Measurements from ENCODE around the gene ADISSP. TPM values are rescaled to one million over a fixed set of nuclear protein-coding genes. Genes with fewer than 3 reads are reported as not detected.
A peak's percentile ranks its signal among the peaks of the same experiment; 100 is the strongest.

ADISSP gene
- total and polyA plus RNA-seq, 2 of the 13 experiments (the other 11 are each of a cell fraction or from before 2014, with no cell fraction given), result 38.3 to 90.6 TPM

- peak; percentile 60 to 70; a peak in 3 of 4 replicates for TF ChIP-seq EP300 (IDR thresholded peaks at IDR 0.05; ENCODE audit: low read depth in 2 of 2, low read length in 2 of 2)
- peak; percentile 84 for TF ChIP-seq EP300 (CRISPR knock-in tag; IDR thresholded peaks at IDR 0.05; ENCODE audit: borderline replicate concordance)
- peak; percentile 88 for TF ChIP-seq KLF9 (CRISPR knock-in tag; IDR thresholded peaks at IDR 0.05; ENCODE audit: low read depth)
- TF ChIP-seq SRF (IDR thresholded peaks at IDR 0.05; ENCODE audit: low read depth, low read length), result no peak
- TF ChIP-seq ZNF781 (CRISPR knock-in tag; IDR thresholded peaks at IDR 0.05; ENCODE audit: borderline replicate concordance, not compliant biosample characterization), result peak; percentile 98
- TF ChIP-seq ZNF777 (CRISPR knock-in tag; IDR thresholded peaks at IDR 0.05), result peak; percentile 50; the same call in 1 of the 2 replicates
- TF ChIP-seq PPARG (CRISPR knock-in tag; conservative IDR thresholded peaks at IDR 0.05), result peak; percentile 69
- TF ChIP-seq PHF20 (CRISPR knock-in tag; IDR thresholded peaks at IDR 0.05), result peak; percentile 72; the same call in 1 of the 2 replicates
- peak; percentile 91; the same call in 1 of the 2 replicates for TF ChIP-seq MYPOP (CRISPR knock-in tag; IDR thresholded peaks at IDR 0.05)
- peak; percentile 55; the same call in 1 of the 2 replicates for TF ChIP-seq AKNA (CRISPR knock-in tag; IDR thresholded peaks at IDR 0.05; ENCODE audit: borderline replicate concordance)
- TF ChIP-seq NR2F2 (IDR thresholded peaks at IDR 0.05; ENCODE audit: borderline replicate concordance, low read depth), result no peak
- peak; percentile 76; the same call in 1 of the 2 replicates for TF ChIP-seq MIER2 (CRISPR knock-in tag; IDR thresholded peaks at IDR 0.05)
- TF ChIP-seq ZNF691 (CRISPR knock-in tag; IDR thresholded peaks at IDR 0.05; ENCODE audit: borderline replicate concordance, low read depth), result peak; percentile 99
- peak; percentile 77 for TF ChIP-seq PAXIP1 (CRISPR knock-in tag; conservative IDR thresholded peaks at IDR 0.05)
- TF ChIP-seq NFE2L2 (IDR thresholded peaks at IDR 0.05; ENCODE audit: low read length), result no peak
- TF ChIP-seq AGO2 (optimal IDR thresholded peaks at IDR 0.05; ENCODE audit: low read depth, low read length), result no peak
- peak; percentile 71; the same call in 1 of the 2 replicates for TF ChIP-seq ZNF224 (CRISPR knock-in tag; IDR thresholded peaks at IDR 0.05)
Observed at GRCh38 chr20:3811467-3812258, 44.1 kb upstream of the ADISSP start (continued).

Measured in HepG2 (cell line).